Trophoblast cell (in vitro differentiated cells and primary cell): ENCODE measurements around the gene TOLLIP.

Source experiments
- DNase-seq, 2 donors: peaks; one replicate each; pipeline ENCODE4 v3.0.0-alpha.2; 2016
- H2AFZ ChIP-seq: 2 replicates; pipeline ENCODE4 v1.6.1; 2013; ENCODE audit warnings: low read length, moderate library complexity, mild to moderate bottlenecking; ENCODE audit not compliant: insufficient read depth, poor library complexity
- H2AK5ac ChIP-seq: 2 replicates; pipeline ENCODE4 v1.6.1; 2013; ENCODE audit warnings: mild to moderate bottlenecking, low read length
- H2BK120ac ChIP-seq: 2 replicates; pipeline ENCODE4 v1.6.1; 2013; ENCODE audit warnings: low read length, mild to moderate bottlenecking, moderate library complexity; ENCODE audit not compliant: insufficient read depth, poor library complexity
- H2BK12ac ChIP-seq: 2 replicates; pipeline ENCODE4 v1.6.1; 2013; ENCODE audit warnings: mild to moderate bottlenecking, low read length, moderate library complexity
- H2BK5ac ChIP-seq: 2 replicates; pipeline ENCODE4 v1.6.1; 2013; ENCODE audit warnings: low read length, low read depth, moderate library complexity, mild to moderate bottlenecking; ENCODE audit not compliant: poor library complexity
- H3K14ac ChIP-seq: 2 replicates; pipeline ENCODE4 v1.6.1; 2013; ENCODE audit warnings: mild to moderate bottlenecking, low read length
- H3K18ac ChIP-seq: 2 replicates; pipeline ENCODE4 v1.6.1; 2013; ENCODE audit warnings: mild to moderate bottlenecking, low read length
- H3K23ac ChIP-seq: 2 replicates; pipeline ENCODE4 v1.6.1; 2013; ENCODE audit warnings: low read length
- H3K27ac ChIP-seq: 2 replicates; pipeline ENCODE4 v1.5.1; 2013; ENCODE audit warnings: low read depth, mild to moderate bottlenecking, inconsistent platforms, low read length, moderate library complexity
- H3K27me3 ChIP-seq: 2 replicates; pipeline ENCODE4 v1.6.1; 2013; ENCODE audit warnings: inconsistent platforms, mild to moderate bottlenecking, low read length, moderate library complexity; ENCODE audit not compliant: insufficient read depth
- H3K36me3 ChIP-seq, 2 experiments: 1 replicate in 1 of 2; 2 replicates in 1 of 2; pipeline ENCODE4 v1.6.1; 2013; ENCODE audit warnings: low read length in 2 of 2, mild to moderate bottlenecking in 2 of 2, moderate library complexity in 1 of 2; ENCODE audit not compliant: insufficient read depth in 2 of 2, control insufficient read depth in 1 of 2
- H3K4ac ChIP-seq: 2 replicates; pipeline ENCODE4 v1.6.1; 2013; ENCODE audit warnings: low read depth, mild to moderate bottlenecking, low read length, moderate library complexity
- H3K4me1 ChIP-seq, 2 experiments: 1 replicate in 1 of 2; 2 replicates in 1 of 2; pipeline ENCODE4 v1.6.1; 2013; ENCODE audit warnings: low read length in 2 of 2, mild to moderate bottlenecking in 2 of 2, moderate library complexity in 1 of 2; ENCODE audit not compliant: insufficient read depth in 2 of 2, control insufficient read depth in 1 of 2
- H3K4me2 ChIP-seq: 2 replicates; pipeline ENCODE4 v1.6.1; 2013; ENCODE audit warnings: inconsistent platforms, mild to moderate bottlenecking, low read length, moderate library complexity
- H3K4me3 ChIP-seq: 2 replicates; pipeline ENCODE4 v1.5.1; 2013; ENCODE audit warnings: mild to moderate bottlenecking, low read depth, low read length, inconsistent platforms
- H3K79me1 ChIP-seq: one replicate; pipeline ENCODE4 v1.6.1; 2013; ENCODE audit warnings: low read length
- H3K79me2 ChIP-seq: 2 replicates; pipeline ENCODE4 v1.6.1; 2013; ENCODE audit warnings: low read length, mild to moderate bottlenecking; ENCODE audit not compliant: control insufficient read depth, insufficient read depth, poor library complexity
- H3K9ac ChIP-seq: 2 replicates; pipeline ENCODE4 v1.6.1; 2013; ENCODE audit warnings: mild to moderate bottlenecking, low read length
- H3K9me3 ChIP-seq: 2 replicates; pipeline ENCODE4 v1.6.1; 2013; ENCODE audit warnings: low read depth, mild to moderate bottlenecking, control low read depth, inconsistent platforms, low read length; ENCODE audit not compliant: insufficient read depth
- H4K12ac ChIP-seq: 2 replicates; pipeline ENCODE4 v1.6.1; 2013; ENCODE audit warnings: low read depth, mild to moderate bottlenecking, low read length, moderate library complexity
- H4K8ac ChIP-seq: 2 replicates; pipeline ENCODE4 v1.6.1; 2013; ENCODE audit warnings: low read depth, mild to moderate bottlenecking, low read length, moderate library complexity
- H4K91ac ChIP-seq: one replicate; pipeline ENCODE4 v1.6.1; 2013; ENCODE audit warnings: low read depth, mild to moderate bottlenecking, low read length, moderate library complexity
- WGBS: extraction: QIAGEN DNeasy Blood & Tissue Kit; methylation state at CpG from one replicate; pipeline ENCODE4 v1.1.7; 2013; ENCODE audit warnings: missing lambda C conversion rate; ENCODE audit not compliant: insufficient read length, insufficient coverage; ENCODE audit errors: extremely low coverage; 5-methylcytosine and 5-hydroxymethylcytosine counted together

TOLLIP gene

DNA sequence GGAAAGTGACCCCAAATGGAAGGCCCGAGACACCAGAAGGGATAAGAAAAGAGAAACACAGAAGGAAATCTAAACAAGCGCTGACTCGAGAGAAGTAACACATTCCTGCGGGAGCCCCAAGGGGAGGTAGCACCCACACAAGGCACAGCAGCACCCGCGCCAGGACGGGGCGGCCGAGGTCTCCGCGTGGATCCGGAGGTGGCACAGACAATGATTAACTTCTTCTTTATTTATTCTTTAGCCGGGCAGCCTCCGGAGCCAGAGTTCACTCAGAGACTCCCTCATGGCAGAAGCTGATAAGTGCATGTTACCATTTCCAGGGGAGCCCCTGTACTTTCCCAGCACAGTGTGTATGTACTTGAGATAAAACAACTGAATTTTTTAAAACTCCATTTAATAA is 5.1 kb downstream of the TOLLIP start:
- no peak overlapping the region for H2BK5ac ChIP-seq
- H3K9me3 ChIP-seq, result peaks cover 4% of the 10 kb centered on the region
- peak overlapping the region; percentile 53 for H3K4ac ChIP-seq
- H3K18ac ChIP-seq, result no peak overlapping the region
- H4K8ac ChIP-seq, result no peak overlapping the region
- H3K79me1 ChIP-seq, result peaks cover 6% of the 10 kb centered on the region
- H2AFZ ChIP-seq, result no peak overlapping the region
- H2AK5ac ChIP-seq, result no peak overlapping the region
- no peak overlapping the region for H3K9ac ChIP-seq
- no peak overlapping the region for H3K23ac ChIP-seq
- H3K4me2 ChIP-seq, result no peak overlapping the region
- H3K36me3 ChIP-seq, result peaks cover 18 to 30% of the 10 kb centered on the region in 2 experiments
- H3K79me2 ChIP-seq, result peaks cover 15% of the 10 kb centered on the region
- no peak overlapping the region for H3K4me3 ChIP-seq
- H2BK12ac ChIP-seq, result no peak overlapping the region
- H3K27me3 ChIP-seq, result no peaks in the 10 kb centered on the region
- peaks cover 9 to 19% of the 10 kb centered on the region in 2 experiments for H3K4me1 ChIP-seq
- H2BK120ac ChIP-seq, result no peak overlapping the region
- H3K14ac ChIP-seq, result no peak overlapping the region
- H4K12ac ChIP-seq, result no peak overlapping the region
- WGBS, result no CpG with 5 or more reads among the region's 14 CpGs
- no peak for DNase-seq
- no peak overlapping the region for H3K27ac ChIP-seq
- no peak overlapping the region for H4K91ac ChIP-seq

DNA sequence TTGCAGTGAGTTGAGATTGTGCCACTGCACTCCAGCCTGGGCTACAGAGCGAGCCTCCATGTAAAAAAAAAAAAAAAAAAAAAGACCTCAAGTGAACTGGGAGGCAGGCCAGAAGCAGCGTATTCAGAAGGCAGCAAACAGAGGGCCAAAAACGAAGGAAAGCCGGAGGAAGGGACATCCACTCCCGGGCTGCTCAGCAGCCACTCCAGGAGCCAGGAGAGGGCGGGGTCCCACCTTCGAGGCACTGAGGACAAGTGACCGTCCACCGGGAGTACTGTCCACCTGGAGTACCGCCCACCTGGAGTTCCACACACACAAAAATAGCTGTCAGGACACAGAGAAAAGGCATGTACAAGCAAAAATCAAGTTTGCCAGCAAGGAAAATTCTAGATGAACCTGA is 5.5 kb downstream of the TOLLIP start:
- H2BK5ac ChIP-seq, result no peak overlapping the region
- peak overlapping the region; percentile 53 for H3K4ac ChIP-seq
- no peak overlapping the region for H3K4me3 ChIP-seq
- H3K23ac ChIP-seq, result no peak overlapping the region
- no peak overlapping the region for H3K14ac ChIP-seq
- H4K8ac ChIP-seq, result no peak overlapping the region
- H2BK120ac ChIP-seq, result no peak overlapping the region
- H3K9ac ChIP-seq, result no peak overlapping the region
- H4K12ac ChIP-seq, result no peak overlapping the region
- H3K4me2 ChIP-seq, result no peak overlapping the region
- no peak overlapping the region for H2AK5ac ChIP-seq
- H3K36me3 ChIP-seq, result peaks cover 18 to 30% of the 10 kb centered on the region in 2 experiments
- H3K79me2 ChIP-seq, result peaks cover 12% of the 10 kb centered on the region
- DNase-seq, result no peak
- no peak overlapping the region for H4K91ac ChIP-seq
- H2AFZ ChIP-seq, result no peak overlapping the region
- no peak overlapping the region for H3K27ac ChIP-seq
- no CpG with 5 or more reads among the region's 10 CpGs for WGBS
- no peaks in the 10 kb centered on the region for H3K27me3 ChIP-seq
- peaks cover 2% of the 10 kb centered on the region for H3K79me1 ChIP-seq
- H2BK12ac ChIP-seq, result no peak overlapping the region
- H3K9me3 ChIP-seq, result peaks cover 4% of the 10 kb centered on the region
- no peak overlapping the region for H3K18ac ChIP-seq
- H3K4me1 ChIP-seq, result peaks cover 9 to 19% of the 10 kb centered on the region in 2 experiments

DNA sequence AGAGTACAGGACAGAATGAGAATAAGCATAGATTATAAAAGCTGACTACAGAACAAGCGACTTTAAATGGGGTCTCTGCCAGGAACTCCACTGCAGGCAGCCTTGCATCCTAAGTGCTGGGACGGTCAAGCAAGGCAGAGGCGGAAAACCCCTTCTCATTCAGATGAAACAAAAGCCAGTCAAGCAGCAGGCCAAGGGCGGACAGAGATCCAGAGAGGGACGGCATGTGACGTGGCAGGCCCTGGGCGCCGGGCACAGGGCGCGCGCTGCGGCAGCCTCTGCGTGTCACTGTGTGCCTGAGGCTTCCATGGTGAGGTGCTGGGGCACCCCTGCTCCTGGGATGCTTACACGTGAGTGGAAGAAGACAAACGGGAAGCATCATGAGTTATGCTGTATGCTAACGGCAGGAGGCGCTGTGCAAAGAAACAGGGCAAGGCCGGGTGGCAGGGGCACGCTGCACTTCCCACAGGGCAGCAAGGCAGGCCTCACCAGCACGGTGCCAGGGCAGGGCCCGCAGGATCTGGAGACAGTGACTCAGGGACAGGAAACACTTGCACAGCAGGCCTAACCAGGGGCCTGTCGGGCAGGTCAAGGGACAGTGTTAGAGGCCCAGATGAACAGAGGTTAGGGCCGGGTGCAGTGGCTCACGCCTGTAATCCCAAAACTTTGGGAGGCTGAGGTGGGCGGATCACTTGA is 6.2 kb downstream of the TOLLIP start:
- Histone ChIP-seq H3K79me1 (no peaks in the 10 kb centered on the region), H3K36me3 (peaks cover 19 to 30% of the 10 kb centered on the region in 2 experiments), H3K23ac (no peak overlapping the region), H3K79me2 (peaks cover 13% of the 10 kb centered on the region), H2AK5ac (no peak overlapping the region), H2BK12ac (no peak overlapping the region), H3K27ac (no peak overlapping the region), H4K91ac (no peak overlapping the region), H3K4ac (no peak overlapping the region), H3K4me2 (no peak overlapping the region), H3K27me3 (no peaks in the 10 kb centered on the region), H3K4me3 (no peak overlapping the region), H3K18ac (no peak overlapping the region), H2BK120ac (no peak overlapping the region), H3K9ac (no peak overlapping the region), H3K4me1 (peaks cover 7 to 15% of the 10 kb centered on the region in 2 experiments), H4K12ac (no peak overlapping the region), H2BK5ac (no peak overlapping the region), H4K8ac (no peak overlapping the region), H3K9me3 (peaks cover 4% of the 10 kb centered on the region), H2AFZ (no peak overlapping the region), H3K14ac (no peak overlapping the region)
- WGBS, result no CpG with 5 or more reads among the region's 25 CpGs
- peak; percentile 19 to 73 for DNase-seq

DNA sequence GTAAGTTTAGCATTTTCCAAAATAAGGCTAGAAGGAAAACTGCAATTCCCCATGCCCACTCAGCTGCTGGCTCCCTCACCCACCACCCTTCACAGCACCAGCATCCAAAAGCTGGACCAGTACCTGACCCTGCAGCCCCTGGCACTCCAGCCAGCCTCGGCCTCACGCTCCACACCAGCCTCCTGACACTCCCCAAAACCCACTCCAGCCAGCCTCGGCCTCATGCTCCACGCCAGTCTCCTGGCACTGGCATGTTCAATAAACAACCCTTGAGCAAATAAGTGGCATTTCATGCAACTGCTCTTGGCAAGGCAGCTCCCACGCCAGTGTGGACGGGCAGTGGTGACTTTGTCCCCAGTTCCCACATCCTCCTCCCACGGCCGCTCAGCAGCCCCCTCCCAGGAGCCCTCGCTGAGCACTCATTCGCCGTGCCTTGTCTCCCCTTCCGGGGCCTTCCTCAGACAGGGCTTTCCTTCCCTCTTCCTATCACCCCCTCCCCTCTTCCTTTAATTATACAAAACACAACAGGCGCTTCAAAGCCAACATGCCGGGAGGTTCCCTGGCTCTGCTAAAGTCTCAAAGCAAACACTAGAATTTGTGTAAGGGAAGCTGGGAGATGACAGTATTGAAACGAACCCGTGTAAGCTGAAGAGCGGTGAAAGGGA is 6.8 kb downstream of the TOLLIP start:
- no peak overlapping the region for H3K27ac ChIP-seq
- peaks cover 23 to 34% of the 10 kb centered on the region in 2 experiments for H3K36me3 ChIP-seq
- no peak overlapping the region for H3K14ac ChIP-seq
- H3K4me2 ChIP-seq, result no peak overlapping the region
- H2BK12ac ChIP-seq, result no peak overlapping the region
- H4K8ac ChIP-seq, result no peak overlapping the region
- H4K12ac ChIP-seq, result no peak overlapping the region
- no peak overlapping the region for H3K9ac ChIP-seq
- H3K9me3 ChIP-seq, result peaks cover 5% of the 10 kb centered on the region
- H2BK5ac ChIP-seq, result no peak overlapping the region
- H3K27me3 ChIP-seq, result no peaks in the 10 kb centered on the region
- H3K18ac ChIP-seq, result no peak overlapping the region
- no CpG with 5 or more reads among the region's 17 CpGs for WGBS
- H2BK120ac ChIP-seq, result no peak overlapping the region
- DNase-seq, result no peak
- H3K23ac ChIP-seq, result no peak overlapping the region
- H3K4ac ChIP-seq, result peak overlapping the region; percentile 7
- H2AFZ ChIP-seq, result no peak overlapping the region
- peaks cover 9% of the 10 kb centered on the region for H3K79me2 ChIP-seq
- no peak overlapping the region for H4K91ac ChIP-seq
- no peak overlapping the region for H3K4me3 ChIP-seq
- peaks cover 6 to 10% of the 10 kb centered on the region in 2 experiments for H3K4me1 ChIP-seq
- no peak overlapping the region for H2AK5ac ChIP-seq
- no peaks in the 10 kb centered on the region for H3K79me1 ChIP-seq
